NCI-H2227 (cell line): ENCODE data around the gene PTPRN2.

ENCODE experiments used
- DNase-seq: peaks from one replicate; lab custom pipeline; 2025; ENCODE audit not compliant: unreplicated experiment; lab: John Stamatoyannopoulos, UW

Gene PTPRN2

GRCh38 chr7:158289231-158289630 lies 298.4 kb downstream of the PTPRN2 start:
- DNase-seq: no peak

GRCh38 chr7:158286210-158286609 lies 301.4 kb downstream of the PTPRN2 start:
- DNase-seq: no peak

GRCh38 chr7:158285383-158285770 lies 302.2 kb downstream of the PTPRN2 start:
- no peak for DNase-seq

GRCh38 chr7:158284617-158285382 lies 302.8 kb downstream of the PTPRN2 start:
- no peak for DNase-seq

- no peak for DNase-seq
These were observed 303.5 kb downstream of the PTPRN2 start for GRCh38 chr7:158284121-158284520.

- DNase-seq: no peak
These were observed 304.3 kb downstream of the PTPRN2 start for GRCh38 chr7:158283016-158283974.

- DNase-seq: no peak
These were observed 305.1 kb downstream of the PTPRN2 start for GRCh38 chr7:158282461-158283001.

GRCh38 chr7:158281441-158281840 lies 306.2 kb downstream of the PTPRN2 start:
- no peak for DNase-seq

- DNase-seq: no peak
These were observed 307.0 kb downstream of the PTPRN2 start for GRCh38 chr7:158280448-158281144.

- DNase-seq: no peak
These were observed 307.8 kb downstream of the PTPRN2 start for GRCh38 chr7:158279539-158280447.

- DNase-seq: no peak
These were observed 308.8 kb downstream of the PTPRN2 start for GRCh38 chr7:158278745-158279320.

- DNase-seq: no peak
These were observed 310.1 kb downstream of the PTPRN2 start for GRCh38 chr7:158277219-158278141.

GRCh38 chr7:158276414-158277218 lies 311.0 kb downstream of the PTPRN2 start:
- no peak for DNase-seq

- DNase-seq: no peak
These were observed 311.8 kb downstream of the PTPRN2 start for GRCh38 chr7:158275711-158276413.

- DNase-seq: no peak
These were observed 312.6 kb downstream of the PTPRN2 start for GRCh38 chr7:158274996-158275395.

- DNase-seq: no peak
These were observed 313.2 kb downstream of the PTPRN2 start for GRCh38 chr7:158274404-158274811.

GRCh38 chr7:158273756-158274342 lies 313.8 kb downstream of the PTPRN2 start:
- DNase-seq: peak; percentile 42
